Ureter (tissue), 1 donor: ENCODE measurements around the gene CLCN2. TPM values are rescaled to one million over a fixed set of nuclear protein-coding genes. Genes with fewer than 3 reads are reported as not detected.

Experiments used
- DNase-seq: peaks from one replicate; pipeline ENCODE4 v3.0.0-alpha.2; 2020; ENCODE audit warnings: low spot score
- total RNA-seq: library from RNA; stranded (reverse); gene quantifications from one replicate; pipeline ENCODE4 v1.2.4, GENCODE V29; 2023
- donor health status: DM: yes; HTN: yes; CAD: no.

CLCN2 gene
- total RNA-seq, 1 donor from 2014 or later: 11.7 TPM

GRCh38 chr3:184296616-184297015 lies 64.8 kb downstream of the CLCN2 start:
- DNase-seq: no peak

Other genes starting within 250 kb of the CLCN2 start
- 48.6 TPM for gene EIF2B5, start 226.2 kb downstream of the CLCN2 start, total RNA-seq
- gene DVL3, start 206.2 kb downstream of the CLCN2 start, total RNA-seq: 61.1 TPM
- gene AP2M1, start 186.8 kb downstream of the CLCN2 start, total RNA-seq: 243 TPM
- gene ABCF3, start 175.4 kb downstream of the CLCN2 start, total RNA-seq: 77.6 TPM
- gene VWA5B2, start 132.0 kb downstream of the CLCN2 start, total RNA-seq: not detected
- 46.2 TPM for gene ALG3, start 112.6 kb downstream of the CLCN2 start, total RNA-seq
- 3.1 TPM for gene EEF1AKMT4, start 111.9 kb downstream of the CLCN2 start, total RNA-seq
- not detected for gene CAMK2N2, start 100.1 kb downstream of the CLCN2 start, total RNA-seq
- gene ECE2, start 85.6 kb downstream of the CLCN2 start, total RNA-seq: 0.81 TPM
- gene PSMD2, start 62.4 kb downstream of the CLCN2 start, total RNA-seq: 136 TPM
- 351 TPM for gene EIF4G1, start 47.0 kb downstream of the CLCN2 start, total RNA-seq
- gene FAM131A, start 24.0 kb downstream of the CLCN2 start, total RNA-seq: 13.5 TPM
- 79.6 TPM for gene POLR2H, start 105 bp upstream of the CLCN2 start, total RNA-seq
- 0.89 TPM for gene THPO, start 16.6 kb upstream of the CLCN2 start, total RNA-seq
- gene CHRD, start 18.4 kb upstream of the CLCN2 start, total RNA-seq: 16.8 TPM
- 4.9 TPM for gene EPHB3, start 200.2 kb upstream of the CLCN2 start, total RNA-seq